A172 (cell line): ENCODE data around the gene OIT3. TPM values are rescaled to one million over a fixed set of nuclear protein-coding genes. Genes with fewer than 3 reads are reported as not detected.

Experiments
- DNase-seq: peaks from one replicate; pipeline ENCODE4 v3.0.0-alpha.2; 2015; ENCODE audit warnings: low spot score
- total RNA-seq: library from RNA; depleted of rRNA; stranded (reverse); fragments of >200 nt; shearing (Covaris generic); gene quantifications from 2 replicates; pipeline ENCODE4 v1.2.3, GENCODE V29; 2014; rRNA removed

OIT3 gene
- total RNA-seq, 1 experiment from 2014 or later = not detected

GRCh38 chr10:72952642-72953158, 59.2 kb downstream of the OIT3 start:
- no peak for DNase-seq

DNA sequence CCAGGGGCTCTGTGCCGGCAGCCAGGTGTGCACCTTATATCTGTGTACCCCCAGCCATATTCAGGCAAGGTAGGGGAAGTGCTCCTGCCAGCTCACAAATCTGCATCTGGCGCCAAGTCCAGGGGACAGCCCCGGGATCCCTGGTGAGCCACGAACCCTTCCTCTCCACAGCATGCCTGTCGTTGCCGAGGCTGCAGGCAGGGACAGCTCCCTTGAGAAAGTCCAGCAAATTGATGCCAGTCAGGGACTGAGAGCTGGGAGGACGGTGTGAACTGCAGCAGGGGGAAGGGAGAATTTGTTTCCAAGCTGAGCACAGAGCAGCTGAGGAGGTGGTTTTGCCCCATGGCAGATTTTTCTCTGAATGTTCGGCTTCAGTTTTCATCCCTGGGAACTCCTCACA, 60.1 kb downstream of the OIT3 start:
- no peak for DNase-seq

DNA sequence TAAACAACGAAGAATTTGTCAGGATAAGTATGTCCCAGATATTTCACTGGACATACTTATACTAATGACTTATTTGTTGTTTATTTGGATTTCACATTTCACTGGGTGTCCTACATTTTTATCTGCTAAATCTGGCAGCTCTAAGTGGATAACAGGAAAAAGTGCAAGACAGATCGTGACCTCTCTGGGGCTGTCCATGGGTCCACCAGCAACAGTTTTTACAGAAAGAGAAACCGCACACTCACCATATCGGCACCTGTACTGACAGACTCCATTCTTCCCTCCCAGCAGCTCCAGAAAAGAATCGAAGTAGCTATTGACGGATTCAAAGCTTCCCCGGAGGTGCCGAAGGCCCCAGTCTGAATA, 60.7 kb downstream of the OIT3 start:
- DNase-seq = no peak

DNA sequence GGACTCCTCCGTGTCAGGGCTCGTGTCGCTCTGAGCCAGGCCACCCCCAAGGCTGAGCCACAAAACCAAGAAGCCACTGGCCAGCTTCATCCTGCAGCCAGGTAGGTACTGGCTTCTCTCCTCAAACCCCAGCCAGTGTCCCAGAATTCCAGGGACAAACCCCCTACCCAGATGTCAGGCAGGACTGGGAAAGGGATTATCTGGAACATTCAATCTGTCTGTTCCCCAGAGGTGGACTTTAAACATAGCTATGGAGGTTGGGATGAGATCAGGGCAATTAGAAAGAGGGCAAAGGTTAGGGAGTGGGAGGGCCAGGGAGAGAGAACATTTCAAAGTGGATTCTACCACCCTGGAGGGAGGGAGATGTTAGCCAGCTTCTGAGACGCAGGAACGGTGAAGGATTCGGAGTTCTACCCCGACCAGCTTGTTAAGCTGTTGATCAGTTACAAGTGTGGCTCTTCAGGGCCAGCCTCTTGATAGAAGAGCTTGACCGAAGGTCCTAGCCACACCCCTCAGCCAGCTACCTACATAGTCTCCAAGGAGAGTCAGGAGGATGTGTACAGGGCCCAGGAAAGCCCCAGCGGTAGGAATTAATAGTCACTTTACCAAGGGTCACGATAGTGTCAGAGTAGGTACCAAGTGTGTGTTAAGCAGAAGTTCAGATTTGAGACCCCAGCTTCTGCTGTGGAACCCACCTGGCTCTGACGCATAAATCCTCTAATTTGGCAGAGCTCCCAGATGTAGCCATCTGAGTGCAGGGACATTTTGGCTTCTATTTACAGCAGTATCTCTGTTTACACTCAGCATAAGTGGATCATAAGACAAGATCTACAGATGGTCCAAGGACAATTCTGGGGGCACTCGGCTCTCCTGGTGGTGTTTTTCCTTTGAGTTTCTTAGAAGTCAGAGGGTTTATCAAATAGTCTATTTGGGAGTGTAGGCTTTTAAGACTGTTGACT, 61.3 kb downstream of the OIT3 start, which contains the start of gene PLA2G12B:
Gene PLA2G12B (minus strand): TSS at position 211 of the 959 bp plus-strand sequence. CDS start 121 bp downstream, at position 90.
- DNase-seq = no peak

DNA sequence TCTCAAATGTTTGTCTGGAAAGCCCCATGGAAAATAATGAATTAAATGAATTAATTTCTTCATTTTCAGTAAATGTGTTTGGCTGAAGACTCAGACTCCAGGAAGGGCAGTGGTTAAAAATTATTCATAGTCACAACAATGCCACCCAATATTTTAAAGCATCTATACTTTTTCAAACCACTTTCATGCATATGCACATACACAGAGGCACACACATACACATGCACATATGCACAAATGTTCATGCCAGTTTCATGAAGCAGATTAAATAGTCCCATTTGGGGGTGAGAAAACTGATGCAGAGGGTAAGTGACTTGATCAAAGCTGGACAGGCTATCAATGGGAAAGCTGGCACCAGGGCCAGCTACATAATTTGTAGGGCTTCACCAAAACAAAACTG, 62.5 kb downstream of the OIT3 start:
- no peak for DNase-seq

GRCh38 chr10:72976886-72977285, 83.3 kb downstream of the OIT3 start:
- DNase-seq = no peak

GRCh38 chr10:72979709-72980108, 86.2 kb downstream of the OIT3 start:
- DNase-seq = no peak

DNA sequence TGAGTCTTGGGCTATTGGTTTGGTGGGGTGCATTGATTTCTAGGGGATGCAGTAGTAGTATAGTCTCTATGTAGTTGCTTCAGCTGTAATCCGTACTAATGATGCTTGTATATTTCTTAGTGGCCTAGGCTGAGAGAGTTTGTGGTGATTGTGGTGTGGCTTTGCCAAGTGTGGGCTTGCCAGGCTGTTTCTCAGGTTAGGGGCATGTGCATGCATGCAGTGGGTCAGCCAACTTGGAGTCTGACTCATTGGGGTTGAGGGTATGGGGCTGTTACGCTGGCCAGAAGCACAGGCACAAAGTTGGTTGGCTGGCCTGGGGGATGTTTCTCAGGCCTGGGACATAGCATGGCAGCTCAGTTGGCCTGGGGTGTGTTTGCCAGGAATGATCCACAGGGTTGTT, 86.8 kb downstream of the OIT3 start:
- no peak for DNase-seq

GRCh38 chr10:72981028-72981881, 87.7 kb downstream of the OIT3 start:
- no peak for DNase-seq

DNA sequence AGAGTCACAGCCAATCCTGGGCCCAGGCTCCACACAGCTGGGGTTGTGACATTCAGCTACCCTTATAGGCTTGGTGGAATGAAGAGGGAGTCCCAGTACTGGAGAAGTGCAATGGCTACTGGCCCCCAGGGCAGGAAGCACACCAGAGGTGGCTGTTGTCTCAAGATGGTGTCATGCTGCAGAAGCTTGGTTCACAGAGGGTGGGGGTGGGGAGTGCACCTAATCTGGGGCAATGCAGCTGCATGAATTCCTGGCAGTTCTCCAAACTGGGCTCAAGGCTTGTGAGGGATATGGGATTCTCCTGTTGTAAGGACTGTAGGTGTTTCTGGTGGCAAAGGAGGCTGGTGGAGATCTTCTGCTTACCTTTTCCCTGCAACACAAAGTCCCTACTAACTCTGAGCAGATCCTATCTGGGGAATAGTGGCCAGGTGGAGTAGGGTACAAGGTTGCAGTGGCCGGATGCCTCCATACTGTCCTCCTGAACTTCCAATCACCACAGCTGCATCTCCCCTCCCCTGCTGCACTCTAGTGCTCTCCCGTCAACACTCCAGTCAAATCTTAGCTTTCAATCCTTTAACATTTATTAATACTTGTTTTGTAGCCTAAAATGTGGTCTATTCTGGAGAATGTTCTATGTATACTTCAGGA, 88.5 kb downstream of the OIT3 start:
- no peak for DNase-seq

Other genes starting within 250 kb of the OIT3 start
- 49.7 and 65.2 TPM in 2 replicates for gene MCU, start 201.6 kb upstream of the OIT3 start, total RNA-seq
- not detected in 2 replicates for gene PLA2G12B, start 61.1 kb downstream of the OIT3 start, total RNA-seq
- 87.7 and 95.5 TPM in 2 replicates for gene P4HA1, start 203.1 kb downstream of the OIT3 start, total RNA-seq
- 4.0 and 40.4 TPM in 2 replicates for gene NUDT13, start 216.7 kb downstream of the OIT3 start, total RNA-seq